HEK293 (cell line): ENCODE data around the gene KIF1A.

Experiments used
- CTCF ChIA-PET: fragments of 350-600 bp; formaldehyde crosslinking; extraction: SDS; loops from one replicate; lab custom pipeline; 2021; ENCODE audit warnings: antibody characterized with exemption; lab: Yijun Ruan, JAX
- POLR2A ChIA-PET: fragments of 300-600 bp; formaldehyde crosslinking; extraction: SDS; loops from one replicate; lab custom pipeline; 2020; ENCODE audit warnings: antibody characterized with exemption, inconsistent platforms; lab: Yijun Ruan, JAX
- H3K27ac ChIP-seq: fragments of 200-500 bp; sonication (Bioruptor generic); 2 replicates; pipeline ENCODE4 v1.5.1; 2014; ENCODE audit warnings: low read depth, low read length, control low read depth, inconsistent platforms; ENCODE audit errors: extremely low read depth
- H3K36me3 ChIP-seq, 2 experiments: fragments of 200-500 bp in 1 of 2; sonication (Bioruptor generic) in 1 of 2; 1 replicate in 1 of 2; 2 replicates in 1 of 2; pipeline ENCODE4 v1.5.1; 2014 to 2017; ENCODE audit warnings: inconsistent platforms in 2 of 2, low read length in 2 of 2; ENCODE audit not compliant: control insufficient read depth in 2 of 2, insufficient read depth in 1 of 2
- H3K4me1 ChIP-seq: fragments of 200-500 bp; sonication (Bioruptor generic); 2 replicates; pipeline ENCODE4 v1.5.1; 2014; ENCODE audit warnings: mild to moderate bottlenecking, low read length, inconsistent platforms; ENCODE audit not compliant: control insufficient read depth, insufficient read depth
- H3K4me3 ChIP-seq: 2 replicates; pipeline ENCODE4 v1.5.1; 2011; ENCODE audit warnings: low read depth, mild to moderate bottlenecking, control low read depth, low read length, moderate library complexity
- H3K9me3 ChIP-seq: fragments of 200-500 bp; sonication (Bioruptor generic); 2 replicates; pipeline ENCODE4 v1.5.1; 2014; ENCODE audit warnings: low read depth, low read length, inconsistent platforms; ENCODE audit not compliant: control insufficient read depth, insufficient read depth
- BCL11B ChIP-seq: fragments of 450-650 bp; formaldehyde crosslinking; IDR thresholded peaks from 2 replicates; pipeline ENCODE4 v1.5.1; 2016; ENCODE audit warnings: low read depth, missing biosample characterization, missing genetic modification characterization
- GLIS1 ChIP-seq: fragments of 450-650 bp; formaldehyde crosslinking; IDR thresholded peaks from 2 replicates; pipeline ENCODE4 v1.5.1; 2016; ENCODE audit warnings: missing biosample characterization, missing genetic modification characterization
- KLF10 ChIP-seq: fragments of 450-650 bp; IDR thresholded peaks from 2 replicates; pipeline ENCODE4 v1.5.1; 2018; ENCODE audit warnings: missing biosample characterization, mild to moderate bottlenecking, missing genetic modification characterization
- ZFP69B ChIP-seq: fragments of 450-650 bp; formaldehyde crosslinking; IDR thresholded peaks from 2 replicates; pipeline ENCODE4 v1.5.1; 2016; ENCODE audit warnings: missing biosample characterization, missing genetic modification characterization
- ZNF140 ChIP-seq: fragments of 450-650 bp; formaldehyde crosslinking; IDR thresholded peaks from 2 replicates; pipeline ENCODE4 v1.5.1; 2016; ENCODE audit warnings: missing biosample characterization, missing genetic modification characterization
- ZNF211 ChIP-seq: fragments of 450-650 bp; formaldehyde crosslinking; IDR thresholded peaks from 2 replicates; pipeline ENCODE4 v1.5.1; 2016; ENCODE audit warnings: low read depth, missing biosample characterization, missing genetic modification characterization
- ZNF239 ChIP-seq: fragments of 450-650 bp; formaldehyde crosslinking; IDR thresholded peaks from 2 replicates; pipeline ENCODE4 v1.5.1; 2016; ENCODE audit warnings: missing biosample characterization, missing genetic modification characterization
- ZNF266 ChIP-seq: fragments of 450-650 bp; formaldehyde crosslinking; IDR thresholded peaks from 2 replicates; pipeline ENCODE4 v1.5.1; 2016; ENCODE audit warnings: missing biosample characterization, missing genetic modification characterization, low read depth
- ZNF274 ChIP-seq, 2 experiments: fragments of 200-500 bp in 1 of 2; fragments of 450-650 bp in 1 of 2; sonication (Bioruptor generic) in 1 of 2; formaldehyde crosslinking in 1 of 2; IDR thresholded peaks; 2 replicates each; pipeline versions ENCODE4 v1.5.1 to v1.6.1; 2014 to 2016; ENCODE audit warnings: borderline replicate concordance in 1 of 2, inconsistent platforms in 1 of 2, low read length in 1 of 2, missing biosample characterization in 1 of 2, missing genetic modification characterization in 1 of 2
- ZNF292 ChIP-seq: fragments of 450-650 bp; formaldehyde crosslinking; IDR thresholded peaks from 2 replicates; pipeline ENCODE4 v1.5.1; 2016; ENCODE audit warnings: low read depth, missing biosample characterization, missing genetic modification characterization, borderline replicate concordance
- ZNF366 ChIP-seq: fragments of 450-650 bp; formaldehyde crosslinking; conservative IDR thresholded peaks from 2 replicates; pipeline ENCODE4 v1.5.1; 2016; ENCODE audit warnings: missing biosample characterization, missing genetic modification characterization
- ZNF514 ChIP-seq: fragments of 450-650 bp; formaldehyde crosslinking; IDR thresholded peaks from 2 replicates; pipeline ENCODE4 v1.5.1; 2016; ENCODE audit warnings: missing biosample characterization, missing genetic modification characterization
- ZNF521 ChIP-seq: fragments of 450-650 bp; formaldehyde crosslinking; IDR thresholded peaks from 2 replicates; pipeline ENCODE4 v1.5.1; 2017; ENCODE audit warnings: missing biosample characterization, mild to moderate bottlenecking, missing genetic modification characterization
- ZNF558 ChIP-seq: fragments of 450-650 bp; formaldehyde crosslinking; IDR thresholded peaks from 2 replicates; pipeline ENCODE4 v1.5.1; 2016; ENCODE audit warnings: missing biosample characterization, missing genetic modification characterization
- ZNF571 ChIP-seq: fragments of 450-650 bp; formaldehyde crosslinking; IDR thresholded peaks from 2 replicates; pipeline ENCODE4 v1.5.0; 2017; ENCODE audit warnings: missing biosample characterization, missing genetic modification characterization
- ZNF624 ChIP-seq: fragments of 450-650 bp; formaldehyde crosslinking; IDR thresholded peaks from 2 replicates; pipeline ENCODE4 v1.5.1; 2017; ENCODE audit warnings: missing biosample characterization, missing genetic modification characterization
- TF ChIP-seq, protein P1 (sequence below): fragments of 450-650 bp; formaldehyde crosslinking; IDR thresholded peaks from 2 replicates; pipeline ENCODE4 v1.5.1; 2016; ENCODE audit warnings: missing biosample characterization, missing genetic modification characterization
- TF ChIP-seq, protein P2 (sequence below): fragments of 450-650 bp; formaldehyde crosslinking; IDR thresholded peaks from 2 replicates; pipeline ENCODE4 v1.5.1; 2016; ENCODE audit warnings: missing biosample characterization, missing genetic modification characterization
- TF ChIP-seq, protein P3 (sequence below): fragments of 450-650 bp; formaldehyde crosslinking; IDR thresholded peaks from 2 replicates; pipeline ENCODE4 v1.5.1; 2016; ENCODE audit warnings: missing biosample characterization, missing genetic modification characterization
- TF ChIP-seq, protein P4 (sequence below): fragments of 450-650 bp; formaldehyde crosslinking; IDR thresholded peaks from 2 replicates; pipeline ENCODE4 v1.5.1; 2016; ENCODE audit warnings: missing biosample characterization, missing genetic modification characterization

KIF1A gene

DNA sequence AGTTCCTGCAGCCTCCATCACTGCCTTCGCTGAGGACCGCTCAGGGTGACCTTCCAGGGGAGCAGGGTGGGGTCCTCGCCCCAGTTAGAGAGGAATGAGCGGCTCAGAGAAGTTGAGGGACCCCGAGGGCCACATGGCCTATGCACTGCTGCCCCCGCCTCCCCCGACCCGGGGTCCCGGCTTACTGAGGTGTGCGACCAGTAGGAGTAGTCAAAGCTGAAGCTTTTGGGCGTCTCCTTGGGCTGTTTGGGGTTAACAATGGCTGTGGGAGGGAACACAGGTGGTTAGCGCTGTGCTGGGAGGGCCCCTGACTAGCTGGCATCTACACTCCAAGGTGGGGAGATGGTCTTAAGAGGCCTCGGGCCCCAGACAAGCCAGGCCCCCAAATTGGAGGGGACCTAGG, 31.0 kb downstream of the KIF1A start:
- TF ChIP-seq ZNF558 (tag by site-specific recombination) (no peak), ZNF239 (tag by site-specific recombination) (no peak), ZNF624 (tag by site-specific recombination) (no peak), KLF10 (no peak), BCL11B (tag by site-specific recombination) (no peak), ZNF266 (tag by site-specific recombination) (no peak), ZFP69B (no peak), ZNF571 (tag by site-specific recombination) (no peak), ZNF521 (tag by site-specific recombination) (no peak), ZNF292 (tag by site-specific recombination) (no peak), GLIS1 (no peak), ZNF140 (tag by site-specific recombination) (no peak), ZNF274 (IDR thresholded peaks at IDR 0.05; ENCODE audit: low read length) (no peak), ZNF274 (tag by site-specific recombination; IDR thresholded peaks at IDR 0.05; ENCODE audit: borderline replicate concordance) (no peak)
- TF ChIP-seq, protein P1, sequence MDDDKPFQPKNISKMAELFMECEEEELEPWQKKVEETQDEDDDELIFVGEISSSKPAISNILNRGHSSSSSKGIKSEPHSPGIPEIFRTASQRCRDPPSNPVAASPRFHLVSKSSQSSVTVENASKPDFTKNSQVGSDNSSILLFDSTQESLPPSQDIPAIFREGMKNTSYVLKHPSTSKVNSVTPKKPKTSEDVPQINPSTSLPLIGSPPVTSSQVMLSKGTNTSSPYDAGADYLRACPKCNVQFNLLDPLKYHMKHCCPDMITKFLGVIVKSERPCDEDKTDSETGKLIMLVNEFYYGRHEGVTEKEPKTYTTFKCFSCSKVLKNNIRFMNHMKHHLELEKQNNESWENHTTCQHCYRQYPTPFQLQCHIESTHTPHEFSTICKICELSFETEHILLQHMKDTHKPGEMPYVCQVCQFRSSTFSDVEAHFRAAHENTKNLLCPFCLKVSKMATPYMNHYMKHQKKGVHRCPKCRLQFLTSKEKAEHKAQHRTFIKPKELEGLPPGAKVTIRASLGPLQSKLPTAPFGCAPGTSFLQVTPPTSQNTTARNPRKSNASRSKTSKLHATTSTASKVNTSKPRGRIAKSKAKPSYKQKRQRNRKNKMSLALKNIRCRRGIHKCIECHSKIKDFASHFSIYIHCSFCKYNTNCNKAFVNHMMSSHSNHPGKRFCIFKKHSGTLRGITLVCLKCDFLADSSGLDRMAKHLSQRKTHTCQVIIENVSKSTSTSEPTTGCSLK (tag by site-specific recombination), result no peak
- TF ChIP-seq, protein P2, sequence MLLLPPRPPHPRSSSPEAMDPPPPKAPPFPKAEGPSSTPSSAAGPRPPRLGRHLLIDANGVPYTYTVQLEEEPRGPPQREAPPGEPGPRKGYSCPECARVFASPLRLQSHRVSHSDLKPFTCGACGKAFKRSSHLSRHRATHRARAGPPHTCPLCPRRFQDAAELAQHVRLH, result no peak
- TF ChIP-seq, protein P3, sequence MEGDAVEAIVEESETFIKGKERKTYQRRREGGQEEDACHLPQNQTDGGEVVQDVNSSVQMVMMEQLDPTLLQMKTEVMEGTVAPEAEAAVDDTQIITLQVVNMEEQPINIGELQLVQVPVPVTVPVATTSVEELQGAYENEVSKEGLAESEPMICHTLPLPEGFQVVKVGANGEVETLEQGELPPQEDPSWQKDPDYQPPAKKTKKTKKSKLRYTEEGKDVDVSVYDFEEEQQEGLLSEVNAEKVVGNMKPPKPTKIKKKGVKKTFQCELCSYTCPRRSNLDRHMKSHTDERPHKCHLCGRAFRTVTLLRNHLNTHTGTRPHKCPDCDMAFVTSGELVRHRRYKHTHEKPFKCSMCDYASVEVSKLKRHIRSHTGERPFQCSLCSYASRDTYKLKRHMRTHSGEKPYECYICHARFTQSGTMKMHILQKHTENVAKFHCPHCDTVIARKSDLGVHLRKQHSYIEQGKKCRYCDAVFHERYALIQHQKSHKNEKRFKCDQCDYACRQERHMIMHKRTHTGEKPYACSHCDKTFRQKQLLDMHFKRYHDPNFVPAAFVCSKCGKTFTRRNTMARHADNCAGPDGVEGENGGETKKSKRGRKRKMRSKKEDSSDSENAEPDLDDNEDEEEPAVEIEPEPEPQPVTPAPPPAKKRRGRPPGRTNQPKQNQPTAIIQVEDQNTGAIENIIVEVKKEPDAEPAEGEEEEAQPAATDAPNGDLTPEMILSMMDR (tag by site-specific recombination), result no peak
- TF ChIP-seq, protein P4, sequence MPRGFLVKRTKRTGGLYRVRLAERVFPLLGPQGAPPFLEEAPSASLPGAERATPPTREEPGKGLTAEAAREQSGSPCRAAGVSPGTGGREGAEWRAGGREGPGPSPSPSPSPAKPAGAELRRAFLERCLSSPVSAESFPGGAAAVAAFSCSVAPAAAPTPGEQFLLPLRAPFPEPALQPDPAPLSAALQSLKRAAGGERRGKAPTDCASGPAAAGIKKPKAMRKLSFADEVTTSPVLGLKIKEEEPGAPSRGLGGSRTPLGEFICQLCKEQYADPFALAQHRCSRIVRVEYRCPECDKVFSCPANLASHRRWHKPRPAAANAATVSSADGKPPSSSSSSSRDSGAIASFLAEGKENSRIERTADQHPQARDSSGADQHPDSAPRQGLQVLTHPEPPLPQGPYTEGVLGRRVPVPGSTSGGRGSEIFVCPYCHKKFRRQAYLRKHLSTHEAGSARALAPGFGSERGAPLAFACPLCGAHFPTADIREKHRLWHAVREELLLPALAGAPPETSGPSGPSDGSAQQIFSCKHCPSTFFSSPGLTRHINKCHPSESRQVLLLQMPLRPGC (tag by site-specific recombination), result no peak
- Histone ChIP-seq H3K27ac (no peak overlapping the region), H3K9me3 (no peaks in the 10 kb centered on the region), H3K4me3 (no peak overlapping the region), H3K4me1 (no peaks in the 10 kb centered on the region), H3K36me3 (peaks cover 0 to 37% of the 10 kb centered on the region in 2 experiments; a peak in 1 of 3 replicates)
- ChIA-PET CTCF (no interaction called here), POLR2A (no interaction called here)

DNA sequence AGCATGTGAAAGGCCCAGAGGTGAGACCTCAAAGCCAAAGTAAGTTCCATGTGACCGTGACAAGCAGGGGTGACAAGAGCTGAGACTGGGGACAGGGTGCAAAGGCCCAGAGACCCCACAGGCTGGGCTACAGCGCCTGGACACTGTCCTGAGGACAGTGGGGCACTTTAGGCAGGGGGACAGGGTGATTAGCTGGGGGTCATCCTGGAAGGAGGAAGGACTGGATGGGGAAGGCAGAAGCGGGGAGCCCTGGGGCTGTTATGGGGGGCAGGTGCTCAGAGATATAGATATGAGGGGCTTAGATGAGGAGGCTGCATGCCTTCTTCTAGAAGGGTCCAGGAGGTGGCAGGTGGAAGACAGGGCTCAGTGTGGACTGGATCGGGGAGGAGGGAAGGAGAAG, 31.5 kb downstream of the KIF1A start:
- ChIA-PET CTCF (no interaction called here), POLR2A (no interaction called here)
- Histone ChIP-seq H3K9me3 (no peaks in the 10 kb centered on the region), H3K27ac (no peak overlapping the region), H3K4me1 (no peaks in the 10 kb centered on the region), H3K36me3 (peaks cover 0 to 43% of the 10 kb centered on the region in 2 experiments; a peak in 1 of 3 replicates), H3K4me3 (no peak overlapping the region)
- TF ChIP-seq ZNF366 (tag by site-specific recombination) (no peak), ZNF211 (no peak), ZNF514 (tag by site-specific recombination) (no peak)
